GM12892 (cell line): ENCODE results near the gene POU2F1.

Experiments
- POLR2A ChIP-seq: IDR thresholded peaks from 2 replicates; pipeline ENCODE4 v1.6.1; 2011; ENCODE audit warnings: low read depth, low read length, control low read depth
- POLR2AphosphoS5 ChIP-seq: IDR thresholded peaks from 2 replicates; pipeline ENCODE4 v1.6.1; 2011; ENCODE audit warnings: low read depth, low read length, control low read depth
- TAF1 ChIP-seq: IDR thresholded peaks from 2 replicates; pipeline ENCODE4 v1.6.1; 2011; ENCODE audit warnings: low read depth, mild to moderate bottlenecking, control low read depth, low read length, borderline replicate concordance

GRCh38 chr1:167212025-167212424 lies 8.7 kb upstream of the POU2F1 start:
- TF ChIP-seq POLR2A (no peak), TAF1 (no peak), POLR2AphosphoS5 (no peak)
